Measurements from ENCODE around the gene PTPRM. TPM values are rescaled to one million over a fixed set of nuclear protein-coding genes. Genes with fewer than 3 reads are reported as not detected.
A peak's percentile ranks its signal among the peaks of the same experiment; 100 is the strongest.

The PTPRM gene
- total RNA-seq, 1 donor from 2014 or later = 13.9 TPM

- H4K20me1 ChIP-seq (ENCODE audit: low read depth) = no peaks in the 10 kb centered on the region
- H3K4me3 ChIP-seq = no peak overlapping the region
- H3K27ac ChIP-seq = no peak overlapping the region
- TF ChIP-seq EZH2 (IDR thresholded peaks at IDR 0.05) = no peak
- no peak for TF ChIP-seq EZH2phosphoT487 (IDR thresholded peaks at IDR 0.05)
- TF ChIP-seq CTCF (IDR thresholded peaks at IDR 0.05) = no peak
- H3K27ac Mint-ChIP-seq = no peak overlapping the region
- no peak for DNase-seq (ENCODE audit: low spot score)
- peaks cover 4% of the 10 kb centered on the region for H3K4me1 ChIP-seq
- no peak overlapping the region for H3K4me2 ChIP-seq
- H3K9ac ChIP-seq = no peak overlapping the region
- no peaks in the 10 kb centered on the region for H3K27me3 ChIP-seq
- H3K4me1 Mint-ChIP-seq = peaks cover 18% of the 10 kb centered on the region
- H3F3A ChIP-seq (ENCODE audit: low read depth) = no peaks in the 10 kb centered on the region
- H3K4me3 Mint-ChIP-seq = no peak overlapping the region
- H2AFZ ChIP-seq (replicated peaks) = no peak overlapping the region
- H3K36me3 Mint-ChIP-seq = no peaks in the 10 kb centered on the region
- H3K27me3 Mint-ChIP-seq (ENCODE audit: insufficient read depth, low read depth) = peaks cover 2% of the 10 kb centered on the region
- no peaks in the 10 kb centered on the region for H3K9me3 ChIP-seq (ENCODE audit: low read depth)
- no peaks in the 10 kb centered on the region for H3K79me2 ChIP-seq (ENCODE audit: low read depth)
- no peaks in the 10 kb centered on the region for H3K9me3 Mint-ChIP-seq
- no peaks in the 10 kb centered on the region for H3K36me3 ChIP-seq
Measured at GRCh38 chr18:8287196-8287885, 720.2 kb downstream of the PTPRM start.

GRCh38 chr18:8288472-8289195, 721.5 kb downstream of the PTPRM start:
- H2AFZ ChIP-seq (replicated peaks) = no peak overlapping the region
- TF ChIP-seq EZH2 (IDR thresholded peaks at IDR 0.05) = no peak
- TF ChIP-seq EZH2phosphoT487 (IDR thresholded peaks at IDR 0.05) = no peak
- no peak for TF ChIP-seq CTCF (IDR thresholded peaks at IDR 0.05)
- Mint-ChIP-seq H3K4me1 (peaks cover 18% of the 10 kb centered on the region), H3K36me3 (no peaks in the 10 kb centered on the region), H3K9me3 (no peaks in the 10 kb centered on the region), H3K27ac (no peak overlapping the region), H3K4me3 (no peak overlapping the region), H3K27me3 (ENCODE audit: insufficient read depth, low read depth) (peaks cover 2% of the 10 kb centered on the region)
- peak; percentile 9 for DNase-seq (ENCODE audit: low spot score)
- H3K27ac ChIP-seq = no peak overlapping the region
- no peak overlapping the region for H3K4me2 ChIP-seq
- no peak overlapping the region for H3K4me3 ChIP-seq
- no peaks in the 10 kb centered on the region for H3K79me2 ChIP-seq (ENCODE audit: low read depth)
- no peaks in the 10 kb centered on the region for H3K36me3 ChIP-seq
- H3K9ac ChIP-seq = no peak overlapping the region
- H3K4me1 ChIP-seq = peaks cover 4% of the 10 kb centered on the region
- no peaks in the 10 kb centered on the region for H3F3A ChIP-seq (ENCODE audit: low read depth)
- no peaks in the 10 kb centered on the region for H3K27me3 ChIP-seq
- H4K20me1 ChIP-seq (ENCODE audit: low read depth) = no peaks in the 10 kb centered on the region
- H3K9me3 ChIP-seq (ENCODE audit: low read depth) = no peaks in the 10 kb centered on the region

- peaks cover 18% of the 10 kb centered on the region for H3K4me1 Mint-ChIP-seq
- Histone ChIP-seq H3K27me3 (no peaks in the 10 kb centered on the region), H3F3A (ENCODE audit: low read depth) (no peaks in the 10 kb centered on the region), H3K9me3 (ENCODE audit: low read depth) (no peaks in the 10 kb centered on the region), H3K36me3 (no peaks in the 10 kb centered on the region), H3K9ac (no peak overlapping the region), H2AFZ (replicated peaks) (no peak overlapping the region), H3K4me1 (peaks cover 4% of the 10 kb centered on the region), H4K20me1 (ENCODE audit: low read depth) (no peaks in the 10 kb centered on the region), H3K4me3 (no peak overlapping the region), H3K79me2 (ENCODE audit: low read depth) (no peaks in the 10 kb centered on the region), H3K4me2 (no peak overlapping the region), H3K27ac (no peak overlapping the region)
- no peaks in the 10 kb centered on the region for H3K36me3 Mint-ChIP-seq
- no peak for DNase-seq (ENCODE audit: low spot score)
- no peak overlapping the region for H3K27ac Mint-ChIP-seq
- H3K27me3 Mint-ChIP-seq (ENCODE audit: insufficient read depth, low read depth) = peaks cover 2% of the 10 kb centered on the region
- H3K9me3 Mint-ChIP-seq = no peaks in the 10 kb centered on the region
- no peak for TF ChIP-seq EZH2 (IDR thresholded peaks at IDR 0.05)
- no peak overlapping the region for H3K4me3 Mint-ChIP-seq
Measured at GRCh38 chr18:8290435-8290834, 723.3 kb downstream of the PTPRM start.

GRCh38 chr18:8290913-8291312, 723.8 kb downstream of the PTPRM start:
- TF ChIP-seq CTCF (IDR thresholded peaks at IDR 0.05) (no peak), EZH2phosphoT487 (IDR thresholded peaks at IDR 0.05) (no peak), EZH2 (IDR thresholded peaks at IDR 0.05) (no peak)
- H3K27me3 Mint-ChIP-seq (ENCODE audit: insufficient read depth, low read depth) = peaks cover 2% of the 10 kb centered on the region
- no peak overlapping the region for H3K27ac Mint-ChIP-seq

More at GRCh38 chr18:8290913-8291312, 723.8 kb downstream of the PTPRM start:
- Histone ChIP-seq H3K79me2 (ENCODE audit: low read depth) (no peaks in the 10 kb centered on the region), H3K4me3 (no peak overlapping the region), H3K27ac (no peak overlapping the region), H3K27me3 (no peaks in the 10 kb centered on the region), H3K4me1 (peaks cover 4% of the 10 kb centered on the region), H3K9me3 (ENCODE audit: low read depth) (no peaks in the 10 kb centered on the region), H4K20me1 (ENCODE audit: low read depth) (no peaks in the 10 kb centered on the region), H2AFZ (replicated peaks) (no peak overlapping the region), H3K36me3 (no peaks in the 10 kb centered on the region), H3K4me2 (no peak overlapping the region), H3F3A (ENCODE audit: low read depth) (no peaks in the 10 kb centered on the region), H3K9ac (no peak overlapping the region)
- Mint-ChIP-seq H3K36me3 (no peaks in the 10 kb centered on the region), H3K9me3 (no peaks in the 10 kb centered on the region), H3K4me1 (peaks cover 18% of the 10 kb centered on the region), H3K4me3 (no peak overlapping the region)
- no peak for DNase-seq (ENCODE audit: low spot score)

All from neural progenitor cell (in vitro differentiated cells).